CMK (cell line): ENCODE results near the gene ANKRD63.
A peak's percentile ranks its signal among the peaks of the same experiment; 100 is the strongest.

Source experiments
- DNase-seq: peaks from one replicate; pipeline ENCODE4 v3.0.0-alpha.2; 2010; ENCODE audit warnings: low read depth

Gene ANKRD63

DNA sequence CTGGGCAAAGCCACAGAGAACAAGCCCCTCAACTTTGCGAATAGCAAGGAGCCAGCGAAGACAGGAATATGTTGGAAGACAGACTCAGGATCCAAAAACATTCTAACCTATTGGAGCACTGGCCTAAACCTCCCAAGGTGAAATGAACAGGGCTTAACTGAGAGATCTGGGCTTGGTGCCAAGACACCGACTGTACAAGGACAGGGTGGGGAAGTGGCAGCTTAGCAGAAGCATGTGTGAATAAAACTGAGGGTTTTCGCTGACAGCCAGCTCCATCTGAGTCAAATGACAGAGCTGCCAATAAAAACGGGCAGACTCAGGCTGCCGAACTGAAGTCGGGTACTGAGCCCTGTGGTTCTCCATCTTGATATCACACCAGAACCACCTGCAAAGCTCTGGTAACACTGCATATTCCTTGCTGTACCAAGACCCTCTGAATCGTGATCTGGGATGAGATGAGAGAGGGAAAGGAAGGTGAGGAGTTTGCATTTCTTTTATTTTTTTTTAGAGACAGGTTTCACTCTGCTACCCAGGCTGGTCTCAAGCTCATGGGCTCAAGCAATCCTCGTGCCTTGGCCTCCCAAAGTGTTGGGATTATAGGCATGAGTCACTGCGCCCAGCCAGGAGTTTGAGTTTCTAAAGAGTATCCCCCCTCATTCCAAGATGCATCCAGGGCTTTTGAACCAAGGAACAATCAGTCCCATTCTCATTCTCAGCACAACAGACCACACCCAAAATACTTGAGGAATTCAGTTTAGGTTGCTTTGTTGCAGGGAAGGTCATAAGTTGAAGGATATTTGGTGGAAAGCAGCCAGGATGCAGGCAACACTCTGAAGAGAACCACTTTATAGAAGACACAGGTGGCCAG, 30.9 kb upstream of the ANKRD63 start:
- DNase-seq, result no peak

DNA sequence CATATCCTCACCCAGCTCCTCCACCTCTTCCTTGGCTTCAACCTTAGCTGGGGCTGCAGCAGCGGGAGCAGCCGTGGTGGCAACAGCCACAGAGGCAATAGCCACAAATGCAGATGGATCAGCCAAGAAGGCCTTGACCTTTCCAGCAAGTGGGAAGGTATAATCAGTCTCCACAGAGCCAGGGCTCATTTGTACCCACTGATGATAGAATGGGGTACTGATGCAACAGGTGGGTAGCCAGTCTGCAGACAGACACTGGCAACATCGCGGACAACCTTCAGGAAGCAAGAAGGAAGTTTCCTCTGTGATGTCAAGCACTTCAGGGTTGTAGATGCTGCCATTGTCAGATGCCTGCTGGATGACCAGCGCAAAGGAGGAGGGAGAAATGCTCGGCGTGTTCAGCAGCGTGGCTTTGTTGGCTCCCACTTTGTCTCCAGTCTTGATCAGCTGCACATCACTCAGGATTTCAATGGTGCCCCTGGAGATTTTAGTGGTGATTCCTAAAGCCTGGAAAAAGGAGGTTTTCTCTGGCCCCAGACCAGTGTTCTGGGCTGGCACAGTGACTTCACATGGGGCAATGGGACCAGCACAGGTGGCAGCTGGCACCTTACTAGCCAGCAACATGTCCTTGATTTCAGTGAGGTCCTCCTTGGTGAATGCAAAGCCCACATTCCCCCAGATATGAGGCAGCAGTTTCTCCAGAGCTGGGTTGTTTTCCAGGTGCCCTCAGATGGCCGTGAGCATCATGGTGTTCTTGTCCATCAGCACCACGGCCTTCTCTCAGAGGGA, 29.7 kb upstream of the ANKRD63 start:
- no peak for DNase-seq

DNA sequence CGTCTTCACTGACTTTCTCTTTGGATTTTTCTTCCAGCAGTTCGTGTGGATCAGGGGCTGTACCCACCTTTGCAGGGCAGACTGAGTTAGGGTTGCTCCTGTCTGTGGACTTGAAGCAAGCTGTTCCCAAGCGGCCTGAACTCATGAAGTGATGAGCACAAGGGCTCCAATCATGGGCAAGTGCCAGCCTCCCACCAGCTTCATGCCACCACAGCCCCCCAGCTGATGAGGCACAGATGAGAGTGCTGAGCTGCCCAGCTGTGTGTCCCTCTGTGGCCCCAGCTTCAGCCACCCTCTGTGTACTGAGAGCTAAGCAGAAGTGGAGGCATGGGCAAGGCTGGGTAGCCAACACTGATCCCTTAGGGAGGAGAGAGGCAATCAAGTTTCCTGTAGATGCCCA, 28.1 kb upstream of the ANKRD63 start:
- DNase-seq, result no peak

DNA sequence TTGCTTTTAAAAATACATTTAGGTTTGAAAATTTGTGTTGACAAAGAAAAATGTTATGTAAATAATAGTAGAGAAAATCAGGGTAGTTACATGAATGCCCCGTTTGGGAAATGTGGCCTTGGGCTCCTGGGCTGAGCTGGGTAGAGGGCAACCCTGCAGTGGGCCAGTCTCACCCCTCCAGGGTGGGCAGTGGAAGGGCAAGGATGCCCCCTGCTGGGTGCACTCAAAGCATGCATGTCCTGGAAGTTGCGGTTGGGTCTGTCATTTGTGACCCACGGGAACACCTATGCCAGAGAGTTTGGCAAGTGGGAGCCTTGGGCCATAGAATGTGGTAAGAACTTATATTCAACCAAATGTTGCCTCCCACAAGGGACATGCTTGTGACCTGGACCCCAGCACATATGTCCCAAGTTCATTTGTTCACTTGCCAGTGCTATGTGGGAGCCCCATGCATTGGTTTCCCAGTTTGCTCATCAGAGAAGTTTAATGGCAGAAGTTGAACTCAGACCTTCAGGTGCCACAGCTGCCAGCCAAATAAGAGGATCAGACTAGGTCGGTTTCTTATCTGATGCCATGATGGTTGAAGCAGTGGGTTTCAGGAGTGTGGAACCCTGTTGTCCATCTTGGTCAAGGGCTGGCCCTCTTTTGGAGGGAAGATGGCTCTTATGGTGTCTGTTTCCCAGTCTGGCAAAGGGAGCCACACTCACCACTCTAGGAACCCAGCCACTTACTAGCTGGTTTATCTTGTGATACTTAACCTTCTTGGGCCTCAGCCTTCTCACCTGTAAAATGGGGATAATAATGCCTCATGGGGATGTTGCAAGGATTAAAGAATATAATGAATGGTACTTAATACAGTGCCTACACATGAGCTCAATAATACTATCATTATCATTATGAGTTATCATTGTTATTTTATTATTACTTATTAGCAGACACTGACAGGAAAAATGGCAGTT, 27.4 kb upstream of the ANKRD63 start:
- DNase-seq, result peak; percentile 71

GRCh38 chr15:40309344-40309862, 26.5 kb upstream of the ANKRD63 start:
- DNase-seq, result no peak

DNA sequence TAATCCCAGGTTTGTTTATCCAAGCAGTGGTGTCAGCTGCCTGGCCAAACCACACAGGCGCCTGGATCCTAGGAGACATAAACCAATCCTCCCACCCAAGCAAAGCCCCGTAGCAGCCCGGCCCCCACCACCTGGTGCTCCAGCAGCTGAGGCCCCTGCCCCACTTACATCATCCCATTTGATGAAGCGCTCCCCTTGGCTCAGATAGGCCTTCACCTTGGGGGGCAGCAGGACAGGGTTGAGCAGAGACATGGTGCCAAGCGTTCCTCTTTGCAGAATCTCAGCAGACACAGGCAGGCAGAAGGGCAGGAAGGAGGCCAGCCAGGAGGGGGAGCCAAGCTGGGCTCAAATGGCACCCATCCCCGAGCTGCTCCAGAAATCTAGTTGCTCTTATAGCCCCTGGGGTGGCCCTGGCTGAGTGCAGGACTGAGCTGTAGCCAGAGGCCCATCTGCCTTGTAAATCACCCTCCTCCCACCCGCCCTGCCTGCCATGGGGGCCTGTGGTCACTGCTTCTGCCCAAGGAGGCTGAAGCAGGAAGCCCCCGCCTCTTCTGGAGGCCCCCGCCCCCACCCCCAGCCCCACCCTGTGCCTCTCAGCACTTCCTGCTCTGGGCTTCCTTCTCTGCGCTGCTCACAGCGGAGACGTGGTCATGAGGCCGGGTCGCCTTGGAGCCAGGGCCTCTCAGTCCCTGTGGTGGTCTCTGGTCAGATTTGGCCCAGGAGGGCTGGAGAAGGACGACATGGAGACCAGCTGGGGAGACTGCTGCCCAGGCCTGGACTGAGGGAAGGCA, 24.8 kb upstream of the ANKRD63 start, which contains the start of gene PLCB2:
Gene PLCB2, minus strand, starts transcription at position 515 of the 791 bp plus-strand sequence. Its CDS starts 263 bp downstream, at position 252.
- DNase-seq, result peak; percentile 90

DNA sequence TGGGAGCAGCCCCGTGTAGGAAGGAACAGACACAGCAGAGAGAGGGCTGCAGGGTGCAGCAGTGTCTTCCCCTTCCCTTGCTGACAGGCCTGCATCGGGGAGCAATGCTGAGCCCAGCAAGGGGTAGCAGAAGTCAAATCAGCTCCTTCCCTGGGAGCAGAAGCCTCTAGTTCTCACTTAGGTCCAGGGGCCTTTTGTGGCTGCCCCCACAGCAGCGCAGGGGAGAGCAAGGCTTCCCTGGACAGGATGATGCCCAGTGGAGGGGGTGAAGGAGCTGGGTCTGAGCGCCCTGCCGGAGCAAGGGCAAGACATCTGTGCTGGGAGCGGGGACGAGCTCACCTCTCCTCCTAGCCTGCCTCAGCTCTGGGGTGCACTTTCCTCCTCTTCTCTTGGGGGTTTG, 24.0 kb upstream of the ANKRD63 start:
- no peak for DNase-seq

- no peak for DNase-seq
These were observed 23.5 kb upstream of the ANKRD63 start for GRCh38 chr15:40306371-40306770.

GRCh38 chr15:40305281-40305680, 22.4 kb upstream of the ANKRD63 start:
- DNase-seq, result no peak

DNA sequence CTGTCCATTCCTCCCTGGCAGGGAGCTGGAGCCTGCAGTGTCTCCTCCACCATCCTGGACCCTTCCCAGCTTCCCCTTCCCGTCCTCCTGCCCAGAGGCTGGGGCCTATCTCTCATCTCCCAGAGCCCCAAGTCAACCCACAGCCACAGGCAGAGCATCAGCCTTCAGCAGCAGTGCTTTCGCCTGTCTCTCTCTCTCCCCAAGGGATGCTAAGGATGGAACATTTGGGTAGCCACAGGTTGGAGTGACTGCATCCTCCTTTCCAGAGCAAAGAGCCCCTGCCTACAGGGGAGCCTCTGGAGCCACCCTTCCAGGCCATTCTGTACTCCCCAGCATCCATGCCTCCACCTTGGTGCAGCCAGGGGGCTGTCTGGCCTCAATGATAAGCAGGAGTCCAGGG, 20.7 kb upstream of the ANKRD63 start:
- DNase-seq, result no peak

DNA sequence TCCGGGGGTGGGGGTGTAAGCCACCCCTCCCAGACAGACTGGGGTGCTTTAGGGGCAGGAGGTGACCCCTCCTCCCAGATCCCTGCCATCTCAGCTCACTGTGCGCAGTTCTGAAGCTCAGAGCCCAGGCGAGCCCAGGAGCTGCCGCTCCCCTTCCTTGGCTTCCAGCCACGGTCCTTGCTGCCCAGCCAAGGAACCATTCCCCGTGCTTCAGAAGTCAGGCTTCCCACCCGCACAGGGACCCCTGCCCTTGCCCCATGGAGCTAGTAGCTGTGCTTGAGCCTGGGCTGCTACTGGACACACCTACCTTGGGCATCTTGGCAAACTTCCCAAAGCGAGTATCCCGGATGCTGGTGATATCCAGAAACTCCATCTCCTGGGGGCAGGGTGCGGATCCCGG, 20.1 kb upstream of the ANKRD63 start:
- DNase-seq, result no peak

DNA sequence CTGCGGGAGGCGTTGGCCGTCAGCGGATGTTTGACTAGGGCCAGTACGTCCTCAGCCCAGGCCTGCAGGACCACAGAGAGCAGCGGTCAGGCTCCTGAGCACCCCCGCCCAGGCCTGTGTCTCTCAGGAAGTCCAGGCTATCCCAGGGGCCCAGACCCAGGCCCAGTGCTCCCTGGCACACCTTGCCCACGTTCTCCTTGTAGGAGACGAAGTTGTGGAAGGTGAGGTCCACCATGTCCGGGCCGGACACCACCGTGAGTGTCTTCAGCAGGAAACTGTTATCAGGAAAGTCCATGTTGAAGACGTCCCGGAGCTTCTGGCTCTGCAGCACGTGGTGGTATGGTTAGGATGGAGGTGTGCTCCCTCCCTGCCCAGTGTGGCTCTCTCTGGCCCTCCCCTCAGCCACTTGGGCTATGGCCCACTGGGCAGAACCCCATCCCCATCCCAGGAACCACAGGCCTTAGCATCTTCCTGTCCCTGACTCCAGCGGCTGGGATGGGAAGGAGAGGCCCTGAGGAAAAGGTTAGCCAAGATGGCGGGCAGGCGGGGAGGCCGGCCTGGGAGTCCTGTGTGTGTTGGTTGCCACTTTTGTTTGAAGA, 19.5 kb upstream of the ANKRD63 start:
- no peak for DNase-seq

- DNase-seq, result no peak
These were observed 18.8 kb upstream of the ANKRD63 start for GRCh38 chr15:40301467-40302179.

DNA sequence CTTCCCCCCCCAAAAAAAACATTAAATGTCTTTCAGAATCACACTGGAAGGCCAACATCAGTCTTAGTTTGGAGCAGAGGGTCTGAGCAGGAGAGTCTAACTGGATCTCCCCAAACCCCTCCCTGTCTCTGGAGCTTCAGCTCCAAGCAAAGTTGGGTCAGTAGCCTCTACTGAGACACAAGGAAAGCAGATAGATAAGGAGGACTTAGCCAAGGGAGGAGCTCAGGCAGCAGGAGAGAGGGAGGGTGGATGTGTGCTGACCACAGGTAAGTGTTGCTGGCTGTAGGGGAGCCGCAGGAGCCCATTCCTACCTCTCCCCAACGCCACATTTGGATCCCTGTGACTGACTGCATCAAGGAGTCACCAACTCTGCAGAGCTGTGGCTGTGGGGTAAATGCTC, 17.9 kb upstream of the ANKRD63 start:
- no peak for DNase-seq

DNA sequence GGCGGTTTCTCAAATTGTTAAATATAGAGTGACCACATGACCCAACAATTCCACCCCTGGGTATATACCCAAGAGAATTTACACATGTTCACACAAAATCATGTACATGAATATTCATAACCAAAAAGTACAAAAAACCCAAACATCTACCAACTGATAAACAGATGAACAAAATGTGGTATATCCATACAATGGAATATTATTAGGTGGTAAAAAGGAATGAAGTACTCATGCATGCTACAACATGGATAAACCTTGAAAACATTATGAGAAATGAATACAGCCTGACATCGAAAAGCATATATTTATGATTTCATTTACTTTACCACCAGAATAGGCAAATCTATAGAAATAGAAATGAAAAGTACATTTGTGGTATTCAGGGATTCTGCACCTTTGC, 17.5 kb upstream of the ANKRD63 start:
- no peak for DNase-seq

DNA sequence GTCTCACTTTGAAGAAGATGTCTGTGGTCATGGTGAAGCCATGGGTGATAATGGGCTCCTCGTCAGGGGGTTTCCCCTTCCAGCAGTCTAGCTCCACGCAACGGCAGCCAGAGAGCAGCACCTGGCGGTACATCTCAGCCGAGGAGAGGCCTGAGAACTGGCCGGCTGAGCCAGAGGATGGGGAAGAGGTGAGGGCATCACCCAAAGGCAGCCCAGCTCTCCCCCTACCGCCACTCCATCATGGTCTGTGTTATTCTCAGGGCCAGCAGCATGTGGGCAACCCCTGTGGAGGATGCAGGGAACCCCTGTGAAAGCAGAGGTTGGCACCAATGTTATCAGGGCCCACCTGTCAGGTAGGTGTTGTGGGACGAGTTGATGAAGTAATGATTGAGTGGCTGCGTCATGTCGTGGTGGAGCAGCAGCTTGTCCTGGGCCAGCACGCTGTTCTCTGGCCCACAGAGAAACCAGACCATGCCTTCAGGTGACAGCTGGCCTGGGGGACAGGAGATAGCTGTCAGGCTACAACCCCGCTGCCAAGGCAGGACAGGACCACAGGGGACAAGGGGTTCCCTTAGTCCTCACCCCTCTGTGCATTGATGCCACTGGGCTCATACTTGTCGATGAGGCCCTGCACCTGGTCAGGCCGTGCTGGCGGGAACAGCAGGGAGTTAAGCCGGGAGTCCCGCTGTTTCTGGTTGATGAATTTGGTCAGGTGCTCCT, 15.5 kb upstream of the ANKRD63 start:
- DNase-seq, result no peak

DNA sequence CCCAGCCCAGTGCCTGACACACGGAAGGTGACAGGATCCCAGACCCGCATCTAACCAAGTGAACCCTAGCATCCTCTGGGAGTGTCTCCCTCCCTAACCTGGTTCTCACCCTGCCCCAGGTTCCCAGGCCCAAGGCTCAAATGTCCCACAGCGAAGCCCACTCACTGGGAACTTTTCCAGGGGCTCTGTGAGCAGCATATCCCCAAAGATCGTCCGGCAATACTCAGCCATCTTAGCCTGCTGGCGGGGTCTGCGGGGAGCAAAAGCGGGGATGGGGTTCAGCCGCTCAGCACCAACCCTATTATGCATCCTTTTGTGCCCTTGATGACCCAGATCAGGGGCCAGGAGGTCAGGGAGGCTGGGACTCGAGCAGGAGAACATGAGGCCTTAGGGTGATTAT, 14.5 kb upstream of the ANKRD63 start:
- DNase-seq, result no peak

DNA sequence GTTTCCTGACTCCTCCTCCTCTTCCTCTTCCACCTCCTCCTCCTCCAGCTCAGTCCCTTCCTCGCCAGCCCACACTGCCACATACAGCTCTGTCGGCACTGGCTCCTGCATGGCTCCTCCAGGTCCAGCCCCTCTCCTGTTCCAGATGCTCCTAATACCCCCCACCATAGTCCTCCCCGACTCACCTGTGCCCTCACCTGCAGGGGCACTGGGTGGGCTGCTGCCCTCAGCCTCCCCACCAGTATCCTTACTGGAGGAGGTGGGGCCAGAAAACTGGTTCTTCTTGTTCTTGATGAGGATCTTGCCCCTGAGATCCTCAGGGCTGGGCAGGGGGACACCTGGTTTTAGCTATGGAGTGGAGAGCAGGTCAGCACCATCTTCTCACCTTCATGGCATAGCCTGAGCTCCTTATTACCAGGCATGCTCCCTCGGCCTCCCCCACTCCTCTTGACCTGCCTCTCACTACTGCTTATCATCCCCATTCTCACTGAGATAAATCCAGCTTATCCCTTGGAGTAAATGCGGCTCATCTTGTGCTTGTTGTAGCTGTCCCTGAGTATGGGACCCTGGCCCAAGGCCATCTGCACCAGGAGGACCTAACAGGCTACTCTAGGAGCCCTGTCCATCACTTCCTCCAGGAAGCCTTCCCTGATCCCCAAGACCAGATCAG, 13.8 kb upstream of the ANKRD63 start:
- no peak for DNase-seq
